Upper lobe of left lung (tissue), 4 donors: ENCODE measurements around the gene SLC25A48.

Source experiments
- CTCF ChIP-seq, 6 experiments: fragments of 450-650 bp in 4 of 6; fragments of 200-600 bp in 2 of 6; sonication (generic) in 2 of 6; IDR thresholded peaks; one replicate each; pipeline ENCODE4 v1.5.1; 2016 to 2019; ENCODE audit warnings: antibody characterized with exemption in 6 of 6
- EP300 ChIP-seq, 4 donors: sonication (generic); formaldehyde crosslinking; IDR thresholded peaks; one replicate each; pipeline ENCODE4 v1.5.1; 2017; ENCODE audit warnings: antibody characterized with exemption in 4 of 4, control low read depth in 2 of 4
- POLR2A ChIP-seq, 4 donors: fragments of 450-650 bp; IDR thresholded peaks; one replicate each; pipeline ENCODE4 v1.5.1; 2016 to 2017; ENCODE audit warnings: antibody characterized with exemption in 4 of 4, mild to moderate bottlenecking in 2 of 4
- POLR2AphosphoS5 ChIP-seq, 2 donors: sonication (generic); formaldehyde crosslinking; IDR thresholded peaks; one replicate each; pipeline ENCODE4 v1.5.1; 2017; ENCODE audit warnings: antibody characterized with exemption in 2 of 2

- TF ChIP-seq POLR2AphosphoS5 (IDR thresholded peaks at IDR 0.05), result no peak
- TF ChIP-seq CTCF (IDR thresholded peaks at IDR 0.05), result no peak
- no peak for TF ChIP-seq POLR2A (IDR thresholded peaks at IDR 0.05)
- no peak for TF ChIP-seq EP300 (IDR thresholded peaks at IDR 0.05)
These were observed 46.3 kb downstream of the SLC25A48 start for GRCh38 chr5:135880801-135881200.
